Fibroblast of pulmonary artery (primary cell): ENCODE data around the gene NOL8.

Experiments
- DNase-seq: peaks from one replicate; pipeline ENCODE4 v3.0.0-alpha.2; 2010; ENCODE audit warnings: low read depth
- H3K4me3 ChIP-seq: replicated peaks from 2 replicates; pipeline ENCODE4 v1.5.1; 2011; ENCODE audit warnings: low read depth, mild to moderate bottlenecking, control low read depth, low read length, moderate library complexity
- TF ChIP-seq, protein P1 (sequence below): IDR thresholded peaks from 2 replicates; pipeline ENCODE4 v1.5.1; 2011; ENCODE audit warnings: mild to moderate bottlenecking, control low read depth, low read length, inconsistent platforms; ENCODE audit errors: missing control alignments

NOL8 gene

DNA sequence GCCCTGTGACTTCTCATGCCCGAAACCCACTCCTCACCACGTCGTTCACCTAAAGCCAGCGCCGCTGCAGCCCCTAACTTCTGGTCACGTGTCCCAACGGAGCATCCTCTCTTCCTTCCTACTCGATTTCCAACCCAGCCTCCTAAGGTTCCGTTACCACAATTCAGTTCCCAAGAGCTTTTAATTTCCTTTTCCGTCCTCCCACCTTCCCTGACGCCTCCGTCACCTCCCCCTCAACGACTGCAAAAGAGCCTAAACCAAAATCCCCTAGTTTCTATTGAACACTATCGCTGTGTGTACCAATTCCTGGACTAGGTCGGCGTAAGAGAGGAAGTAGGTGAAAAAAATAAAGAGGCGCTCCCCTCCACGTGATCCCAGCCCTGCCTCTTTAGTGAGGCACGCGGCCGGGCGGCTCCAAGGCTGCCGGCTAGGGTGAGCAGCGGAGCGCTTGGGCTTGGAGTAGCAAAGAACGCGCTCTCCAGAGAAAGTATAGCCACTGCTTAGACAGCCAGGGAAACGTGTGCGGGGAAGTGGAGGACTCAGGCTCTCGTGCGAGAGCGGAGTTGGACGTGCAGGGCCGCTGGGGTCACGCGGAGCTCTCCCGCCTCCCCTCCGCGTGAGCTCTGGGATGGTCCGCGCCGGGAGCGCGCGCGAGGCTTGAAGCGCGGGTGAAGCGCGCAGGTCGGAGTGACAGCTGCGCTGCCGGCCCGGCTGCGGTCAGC, at the start of gene NOL8, which contains the start of gene CENPP:
Gene NOL8, minus strand, starts transcription at position 82 of the 722 bp plus-strand sequence. CDS start 1,189 bp downstream, outside the sequence.
Gene CENPP, plus strand, starts transcription at position 685 of the 722 bp plus-strand sequence.
- DNase-seq = peak; percentile 92
- peak within 1 kb of the TSS; percentile 90 for H3K4me3 ChIP-seq
- TF ChIP-seq, protein P1, sequence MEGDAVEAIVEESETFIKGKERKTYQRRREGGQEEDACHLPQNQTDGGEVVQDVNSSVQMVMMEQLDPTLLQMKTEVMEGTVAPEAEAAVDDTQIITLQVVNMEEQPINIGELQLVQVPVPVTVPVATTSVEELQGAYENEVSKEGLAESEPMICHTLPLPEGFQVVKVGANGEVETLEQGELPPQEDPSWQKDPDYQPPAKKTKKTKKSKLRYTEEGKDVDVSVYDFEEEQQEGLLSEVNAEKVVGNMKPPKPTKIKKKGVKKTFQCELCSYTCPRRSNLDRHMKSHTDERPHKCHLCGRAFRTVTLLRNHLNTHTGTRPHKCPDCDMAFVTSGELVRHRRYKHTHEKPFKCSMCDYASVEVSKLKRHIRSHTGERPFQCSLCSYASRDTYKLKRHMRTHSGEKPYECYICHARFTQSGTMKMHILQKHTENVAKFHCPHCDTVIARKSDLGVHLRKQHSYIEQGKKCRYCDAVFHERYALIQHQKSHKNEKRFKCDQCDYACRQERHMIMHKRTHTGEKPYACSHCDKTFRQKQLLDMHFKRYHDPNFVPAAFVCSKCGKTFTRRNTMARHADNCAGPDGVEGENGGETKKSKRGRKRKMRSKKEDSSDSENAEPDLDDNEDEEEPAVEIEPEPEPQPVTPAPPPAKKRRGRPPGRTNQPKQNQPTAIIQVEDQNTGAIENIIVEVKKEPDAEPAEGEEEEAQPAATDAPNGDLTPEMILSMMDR = no peak

DNA sequence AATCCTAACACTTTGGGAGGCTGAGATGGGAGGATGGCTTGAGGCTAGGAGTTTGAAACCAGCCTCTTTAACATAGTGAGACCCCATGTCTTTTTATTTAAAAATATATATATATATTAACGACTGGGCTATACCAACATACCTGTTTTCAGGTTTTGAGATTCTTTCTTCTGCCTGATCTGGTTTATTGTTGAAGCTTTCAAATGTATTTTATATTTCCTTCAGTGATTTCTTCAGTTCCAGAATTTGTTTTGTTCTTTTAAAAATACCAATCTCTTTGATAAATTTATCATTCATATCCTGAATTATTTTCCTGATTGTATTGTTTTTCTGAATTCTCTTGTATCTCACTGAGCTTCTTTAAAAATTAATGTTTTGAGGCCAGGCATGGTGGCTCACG, 48.0 kb upstream of the NOL8 start:
- TF ChIP-seq, protein P1 = no peak
- no peak overlapping the region for H3K4me3 ChIP-seq
- no peak for DNase-seq

DNA sequence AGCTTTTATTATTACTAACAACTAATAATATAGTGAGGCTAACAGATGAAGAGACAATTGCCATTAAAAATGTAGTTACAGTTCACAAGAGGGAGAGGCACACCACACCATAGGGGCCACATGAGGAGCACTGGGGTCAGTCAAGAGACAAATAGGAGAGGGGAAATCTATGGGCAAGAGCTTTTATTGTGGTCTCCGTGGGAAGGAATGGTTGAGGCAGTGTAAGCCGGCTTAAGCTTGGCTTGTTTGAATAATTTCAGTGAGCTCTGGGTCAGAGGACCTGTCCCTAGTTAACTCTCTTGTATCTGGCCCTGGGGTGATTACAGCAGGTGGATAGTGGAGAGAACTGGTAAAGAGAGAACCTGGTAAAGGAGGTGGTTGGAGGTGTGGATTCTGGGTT, 43.9 kb upstream of the NOL8 start:
- no peak overlapping the region for H3K4me3 ChIP-seq
- DNase-seq = no peak
- TF ChIP-seq, protein P1 = no peak

DNA sequence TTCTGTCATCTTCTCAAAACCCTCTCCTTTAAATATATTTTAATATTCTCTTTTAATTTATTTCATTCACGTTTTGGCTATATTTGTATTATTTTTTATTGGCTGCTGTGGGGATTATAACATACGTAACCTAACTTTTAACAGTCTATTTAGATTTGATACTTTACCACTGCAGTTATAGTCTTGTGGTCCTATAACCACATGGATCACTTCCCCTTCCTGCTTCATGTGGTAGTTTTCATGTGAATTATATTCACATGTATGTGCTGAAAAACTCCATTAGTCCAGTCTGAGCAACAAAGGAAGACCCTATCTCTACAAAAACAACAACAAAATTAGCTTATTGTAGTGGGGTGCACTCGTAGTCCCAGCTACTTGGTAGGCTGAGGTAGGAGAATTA, 34.9 kb upstream of the NOL8 start:
- no peak overlapping the region for H3K4me3 ChIP-seq
- DNase-seq = no peak
- TF ChIP-seq, protein P1 = no peak

DNA sequence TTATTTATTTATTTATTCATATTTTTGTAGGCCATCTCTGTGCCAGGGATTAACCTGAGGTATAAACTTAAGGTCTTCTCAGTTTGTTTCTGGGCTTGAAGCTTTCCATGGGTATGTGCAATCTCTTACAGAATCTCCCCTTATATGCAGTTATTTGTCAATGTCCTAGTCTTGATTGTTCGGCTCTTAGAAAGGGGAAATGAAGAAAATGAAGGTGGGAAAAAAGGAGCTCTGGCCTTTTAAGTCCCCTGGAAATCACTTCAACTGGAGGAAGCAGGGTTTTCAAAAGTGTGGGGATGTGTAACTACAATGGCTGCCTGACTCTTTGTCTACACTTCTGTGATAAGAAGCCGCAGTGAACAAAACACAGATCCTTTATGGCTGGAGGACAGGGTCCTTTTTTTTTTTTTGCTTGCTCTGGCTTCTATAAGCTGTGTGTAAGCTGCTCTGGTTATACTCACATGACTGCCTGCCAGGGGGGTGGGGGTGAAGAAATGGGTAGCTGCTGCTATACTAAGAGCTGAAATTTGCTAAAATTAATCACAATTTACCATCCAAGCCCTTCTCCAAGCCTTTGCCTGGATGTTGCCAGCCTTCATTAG, 34.3 kb upstream of the NOL8 start:
- H3K4me3 ChIP-seq = no peak overlapping the region
- TF ChIP-seq, protein P1 = no peak
- DNase-seq = peak; percentile 37

DNA sequence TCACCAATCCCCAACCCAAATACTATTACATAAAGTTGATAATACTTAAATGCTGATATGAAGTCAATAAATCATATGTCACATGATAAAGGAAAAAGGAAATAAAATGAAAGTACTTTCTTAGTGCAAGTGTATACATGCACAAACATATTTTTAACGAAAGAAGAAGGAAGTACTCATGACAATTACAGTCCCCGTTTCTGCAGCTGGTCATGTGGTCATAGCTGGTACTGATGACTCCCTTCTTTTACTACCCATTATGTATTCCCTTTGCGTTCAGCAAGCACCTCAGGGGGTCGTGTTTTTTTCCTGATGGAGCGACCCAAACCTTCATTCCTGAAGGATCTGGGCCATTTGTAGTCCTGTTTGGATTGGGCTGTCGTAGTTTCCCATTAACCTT, 27.9 kb upstream of the NOL8 start:
- DNase-seq = no peak
- TF ChIP-seq, protein P1 = no peak
- H3K4me3 ChIP-seq = no peak overlapping the region
